HEK293T (cell line): ENCODE measurements around the gene NADSYN1.

ENCODE experiments used
- SP1 ChIP-seq: fragments of 450-650 bp; IDR thresholded peaks from 2 replicates; pipeline ENCODE4 v1.6.1; 2017
- SUZ12 ChIP-seq: fragments of 450-650 bp; IDR thresholded peaks from 2 replicates; pipeline ENCODE4 v1.6.1; 2016; ENCODE audit warnings: mild to moderate bottlenecking
- TARDBP ChIP-seq: fragments of 450-650 bp; IDR thresholded peaks from 2 replicates; pipeline ENCODE4 v1.6.1; 2016
- ZNF384 ChIP-seq: fragments of 450-650 bp; IDR thresholded peaks from 2 replicates; pipeline ENCODE4 v1.6.1; 2016

GRCh38 chr11:71414645-71415044 is 38.4 kb upstream of the NADSYN1 start:
- TF ChIP-seq SUZ12, result no peak
- TF ChIP-seq SP1, result no peak
- TF ChIP-seq ZNF384, result no peak
- TF ChIP-seq TARDBP, result no peak
